Measurements from ENCODE around the gene PRR15L. TPM values are rescaled to one million over a fixed set of nuclear protein-coding genes. Genes with fewer than 3 reads are reported as not detected.
A peak's percentile ranks its signal among the peaks of the same experiment; 100 is the strongest.

The PRR15L gene
- total and polyA plus RNA-seq, 2 of the 8 experiments (the other 6 are each of a cell fraction or from before 2014, with no cell fraction given), result 0.26 to 1.1 TPM

DNA sequence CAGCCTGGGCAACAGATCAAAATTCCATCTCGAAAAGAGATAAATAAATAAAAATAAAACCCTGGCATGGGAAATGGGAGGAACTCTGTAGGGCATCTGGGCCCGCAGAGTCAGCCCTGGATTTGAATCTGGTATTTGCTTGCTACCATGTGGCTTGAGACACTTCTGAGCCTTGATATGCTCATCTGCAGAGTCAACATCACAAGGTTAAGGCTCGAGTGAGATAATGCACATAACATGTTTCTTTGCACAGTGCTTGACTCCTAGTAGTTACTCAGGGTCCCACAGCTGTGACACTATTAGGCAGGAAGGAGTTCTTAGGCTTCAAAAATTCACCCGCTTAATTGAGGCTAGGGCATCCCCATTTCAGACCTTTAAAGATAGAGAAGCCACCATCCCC lies 34.5 kb upstream of the PRR15L start:
- H3K14ac ChIP-seq (ENCODE audit: insufficient read length), result no peak overlapping the region
- CTCF ChIA-PET (ENCODE audit: partially characterized antibody), result interaction anchor here (0.6 to 27.1 kb wide), 4 partner anchors 11 to 45 kb away, joined by 3 to 698 read pairs (median 147); no protein-coding TSS in a partner anchor
- H3K23me2 ChIP-seq (ENCODE audit: low read depth, low read length), result no peaks in the 10 kb centered on the region
- H3K4ac ChIP-seq (replicated peaks; ENCODE audit: insufficient read length, low read depth, low read length), result no peak overlapping the region
- no peaks in the 10 kb centered on the region for H3K79me1 ChIP-seq (ENCODE audit: low read depth, low read length)
- no peak overlapping the region for H2BK20ac ChIP-seq (ENCODE audit: low read length)
- no peak overlapping the region for H4K5ac ChIP-seq (ENCODE audit: insufficient read length, low read depth, low read length)
- H4K91ac ChIP-seq (replicated peaks; ENCODE audit: insufficient read length, low read length), result no peak overlapping the region
- no peak overlapping the region for H2AFZ ChIP-seq (ENCODE audit: low read length)
- FAIRE-seq, result no peak
- H3K4me1 ChIP-seq (replicated peaks in 1 of 4; ENCODE audit: control insufficient read depth in 3 of 4, insufficient read depth in 4 of 4, low read length in 3 of 4), result peaks cover 20 to 38% (median 28%) of the 10 kb centered on the region in 4 experiments
- H3K23ac ChIP-seq (ENCODE audit: insufficient read length), result no peak overlapping the region
- no peak overlapping the region for H3K9ac ChIP-seq (replicated peaks in 1 of 4; ENCODE audit: extremely low read depth in 1 of 4, low read depth in 3 of 4, low read length in 3 of 4)
- H2BK12ac ChIP-seq (ENCODE audit: low read depth, low read length), result no peak overlapping the region; the same call in 1 of the 2 replicates
- no peak overlapping the region for H2BK5ac ChIP-seq (ENCODE audit: low read depth, low read length)
- no peaks in the 10 kb centered on the region for H3K36me3 ChIP-seq (ENCODE audit: control insufficient read depth in 2 of 4, insufficient read depth in 4 of 4, low read length in 3 of 4)
- H3K27me3 ChIP-seq (replicated peaks in 1 of 4; ENCODE audit: control insufficient read depth in 3 of 4, extremely low read depth in 1 of 4, insufficient read depth in 3 of 4, low read length in 3 of 4), result no peaks in the 10 kb centered on the region
- no peak overlapping the region for H2BK120ac ChIP-seq (replicated peaks; ENCODE audit: low read depth, low read length)
- H3K4me3 ChIP-seq (ENCODE audit: extremely low read depth in 1 of 4, insufficient read depth in 2 of 4, low read depth in 3 of 4, low read length in 4 of 4), result no peak overlapping the region
- H3K56ac ChIP-seq (replicated peaks; ENCODE audit: insufficient read length, low read depth, low read length), result no peak overlapping the region
- H3K9me3 ChIP-seq (ENCODE audit: insufficient read depth in 2 of 2, low read depth in 1 of 2, low read length in 1 of 2), result no peaks in the 10 kb centered on the region
- H2AK5ac ChIP-seq (ENCODE audit: low read depth, low read length), result no peak overlapping the region
- no peak overlapping the region; the same call in 1 of the 2 replicates for H3K18ac ChIP-seq (ENCODE audit: extremely low read depth, low read length)
- no peak overlapping the region for H2BK15ac ChIP-seq (ENCODE audit: low read length)
- DNase-seq (ENCODE audit: low read depth in 1 of 2, low spot score in 2 of 2), result no peak
- no peaks in the 10 kb centered on the region for H3K79me2 ChIP-seq (ENCODE audit: control insufficient read depth in 1 of 2, insufficient read depth in 2 of 2, low read length in 2 of 2)
- peak overlapping the region in 1 of 2 experiments; percentile 43; a peak in 2 of 4 replicates for H3K4me2 ChIP-seq (ENCODE audit: insufficient read depth in 1 of 2, low read depth in 2 of 2, low read length in 2 of 2)
- no peak overlapping the region for H4K8ac ChIP-seq (ENCODE audit: extremely low read depth, insufficient read depth, low read length)
- WGBS, 2 experiments (ENCODE audit: extremely low coverage in 1 of 2, insufficient coverage in 1 of 2, insufficient read length in 1 of 2, insufficient replicate concordance in 2 of 2, low coverage in 1 of 2, low lambda C conversion rate in 2 of 2, missing lambda C conversion rate in 1 of 2), result 77% methylated on average over 4 of the region's 4 CpGs; no CpG with 5 or more reads in 1 of the 2 experiments
- POLR2A ChIA-PET (ENCODE audit: partially characterized antibody), result interaction anchor here (1.5 to 4.3 kb wide), 3 partner anchors 11 to 64 kb away, joined by 3 to 19 read pairs (median 11); no protein-coding TSS in a partner anchor
- H3K27ac ChIP-seq (ENCODE audit: low read depth, low read length), result no peak overlapping the region
- H4K20me1 ChIP-seq (replicated peaks in 1 of 2; ENCODE audit: control insufficient read depth in 1 of 2, insufficient read depth in 2 of 2, low read length in 2 of 2), result no peaks in the 10 kb centered on the region
- no peak for TF ChIP-seq RFX5 (IDR thresholded peaks at IDR 0.05; ENCODE audit: borderline replicate concordance, low read depth, low read length)
- no peak for TF ChIP-seq GABPA (IDR thresholded peaks at IDR 0.05; ENCODE audit: borderline replicate concordance, insufficient read depth, low read length)
- no peak for TF ChIP-seq TCF12 (IDR thresholded peaks at IDR 0.05; ENCODE audit: low read depth, low read length)
- TF ChIP-seq CHD1 (IDR thresholded peaks at IDR 0.05; ENCODE audit: low read depth, low read length), result no peak
- TF ChIP-seq HDAC2 (IDR thresholded peaks at IDR 0.05; ENCODE audit: borderline replicate concordance in 1 of 2, low read depth in 2 of 2, low read length in 2 of 2), result no peak
- TF ChIP-seq CREB1 (IDR thresholded peaks at IDR 0.05), result no peak
- no peak for TF ChIP-seq TBP (IDR thresholded peaks at IDR 0.05; ENCODE audit: low read depth, low read length)
- TF ChIP-seq, protein P1, sequence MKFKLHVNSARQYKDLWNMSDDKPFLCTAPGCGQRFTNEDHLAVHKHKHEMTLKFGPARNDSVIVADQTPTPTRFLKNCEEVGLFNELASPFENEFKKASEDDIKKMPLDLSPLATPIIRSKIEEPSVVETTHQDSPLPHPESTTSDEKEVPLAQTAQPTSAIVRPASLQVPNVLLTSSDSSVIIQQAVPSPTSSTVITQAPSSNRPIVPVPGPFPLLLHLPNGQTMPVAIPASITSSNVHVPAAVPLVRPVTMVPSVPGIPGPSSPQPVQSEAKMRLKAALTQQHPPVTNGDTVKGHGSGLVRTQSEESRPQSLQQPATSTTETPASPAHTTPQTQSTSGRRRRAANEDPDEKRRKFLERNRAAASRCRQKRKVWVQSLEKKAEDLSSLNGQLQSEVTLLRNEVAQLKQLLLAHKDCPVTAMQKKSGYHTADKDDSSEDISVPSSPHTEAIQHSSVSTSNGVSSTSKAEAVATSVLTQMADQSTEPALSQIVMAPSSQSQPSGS (IDR thresholded peaks at IDR 0.05; ENCODE audit: low read length), result no peak
- no peak for TF ChIP-seq CHD2 (IDR thresholded peaks at IDR 0.05; ENCODE audit: low read length)
- no peak for TF ChIP-seq BCL11A (IDR thresholded peaks at IDR 0.05; ENCODE audit: low read depth in 2 of 2, low read length in 2 of 2)
- TF ChIP-seq POLR2A (IDR thresholded peaks at IDR 0.05; ENCODE audit: control extremely low read depth in 1 of 2, low read depth in 2 of 2, low read length in 2 of 2), result no peak
- no peak for TF ChIP-seq CEBPB (IDR thresholded peaks at IDR 0.05; ENCODE audit: low read depth, low read length)
- no peak for TF ChIP-seq SRF (IDR thresholded peaks at IDR 0.05; ENCODE audit: low read depth, low read length)
- TF ChIP-seq CBX8 (IDR thresholded peaks at IDR 0.05; ENCODE audit: borderline replicate concordance, low read depth, low read length), result no peak

Data from H1 (cell line).